ENCODE results near the gene WDR1. TPM values are rescaled to one million over a fixed set of nuclear protein-coding genes. Genes with fewer than 3 reads are reported as not detected.

Gene WDR1
- polyA plus RNA-seq, 1 of the 3 experiments (the other 2 are of a cell fraction): 310 TPM

DNA sequence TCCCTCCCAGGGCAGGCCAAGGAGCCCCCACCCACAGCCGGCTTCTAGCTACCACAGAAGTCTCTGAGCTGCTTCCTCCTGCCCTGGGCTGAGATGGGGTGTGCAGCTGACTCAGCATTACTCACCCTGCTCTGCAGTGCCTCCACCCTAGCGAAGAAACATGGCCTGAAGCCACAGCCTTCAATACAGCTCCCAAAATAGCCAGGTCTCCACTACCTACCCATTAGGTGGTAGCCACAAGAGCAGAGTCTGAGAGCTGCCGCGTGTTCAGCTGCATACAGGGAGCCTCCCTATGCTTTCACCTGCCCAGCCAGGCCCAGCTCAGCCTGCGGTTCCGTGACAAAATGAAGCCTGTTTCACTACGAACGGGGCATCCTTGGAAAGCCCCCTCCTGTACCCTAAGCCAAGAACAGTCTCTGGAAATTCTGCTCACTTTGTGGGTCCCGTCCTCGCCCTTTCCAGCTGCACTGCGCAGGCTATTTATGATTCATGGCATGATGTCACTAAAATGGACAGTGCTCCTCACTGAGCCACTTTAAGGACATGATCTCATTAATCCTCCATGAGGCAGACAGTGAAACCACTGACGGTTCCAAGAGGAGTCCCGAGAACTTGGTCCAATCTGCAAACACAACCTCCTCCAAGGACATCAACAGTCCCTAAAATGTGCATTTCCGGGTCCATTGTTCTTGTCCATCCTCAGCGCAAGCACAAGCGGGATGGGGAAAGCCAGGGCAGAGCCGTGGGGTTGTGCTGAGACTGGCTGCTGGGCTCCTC, 20.2 kb downstream of the WDR1 start (continued):
- TF ChIP-seq, protein P1, sequence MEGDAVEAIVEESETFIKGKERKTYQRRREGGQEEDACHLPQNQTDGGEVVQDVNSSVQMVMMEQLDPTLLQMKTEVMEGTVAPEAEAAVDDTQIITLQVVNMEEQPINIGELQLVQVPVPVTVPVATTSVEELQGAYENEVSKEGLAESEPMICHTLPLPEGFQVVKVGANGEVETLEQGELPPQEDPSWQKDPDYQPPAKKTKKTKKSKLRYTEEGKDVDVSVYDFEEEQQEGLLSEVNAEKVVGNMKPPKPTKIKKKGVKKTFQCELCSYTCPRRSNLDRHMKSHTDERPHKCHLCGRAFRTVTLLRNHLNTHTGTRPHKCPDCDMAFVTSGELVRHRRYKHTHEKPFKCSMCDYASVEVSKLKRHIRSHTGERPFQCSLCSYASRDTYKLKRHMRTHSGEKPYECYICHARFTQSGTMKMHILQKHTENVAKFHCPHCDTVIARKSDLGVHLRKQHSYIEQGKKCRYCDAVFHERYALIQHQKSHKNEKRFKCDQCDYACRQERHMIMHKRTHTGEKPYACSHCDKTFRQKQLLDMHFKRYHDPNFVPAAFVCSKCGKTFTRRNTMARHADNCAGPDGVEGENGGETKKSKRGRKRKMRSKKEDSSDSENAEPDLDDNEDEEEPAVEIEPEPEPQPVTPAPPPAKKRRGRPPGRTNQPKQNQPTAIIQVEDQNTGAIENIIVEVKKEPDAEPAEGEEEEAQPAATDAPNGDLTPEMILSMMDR (IDR thresholded peaks at IDR 0.05): no peak
- TF ChIP-seq RCOR1 (IDR thresholded peaks at IDR 0.05; ENCODE audit: low read length) (no peak), GABPA (IDR thresholded peaks at IDR 0.05; ENCODE audit: low read depth) (no peak), RAD21 (IDR thresholded peaks at IDR 0.05; ENCODE audit: low read length) (no peak), SIN3A (IDR thresholded peaks at IDR 0.05; ENCODE audit: borderline replicate concordance, low read depth, low read length) (no peak), MEF2A (IDR thresholded peaks at IDR 0.05; ENCODE audit: borderline replicate concordance, low read depth) (peak; percentile 84), FOXJ3 (CRISPR knock-in tag; IDR thresholded peaks at IDR 0.05) (no peak), ELF1 (IDR thresholded peaks at IDR 0.05) (no peak), YY1 (IDR thresholded peaks at IDR 0.05; ENCODE audit: low read depth) (peak; percentile 42; the same call in 1 of the 2 replicates), MXI1 (IDR thresholded peaks at IDR 0.05; ENCODE audit: low read depth, low read length) (no peak), RXRA (IDR thresholded peaks at IDR 0.05; ENCODE audit: borderline replicate concordance, low read depth) (0 out of 2 replicates have a peak, but pooled peaks have one; percentile 19), CHD2 (IDR thresholded peaks at IDR 0.05; ENCODE audit: low read length, partially characterized antibody) (no peak), NRF1 (IDR thresholded peaks at IDR 0.05; ENCODE audit: low read depth, low read length) (no peak), EP300 (IDR thresholded peaks at IDR 0.05; ENCODE audit: borderline replicate concordance in 1 of 2, low read depth in 1 of 2, low read length in 1 of 2) (peak in 1 of 2 experiments; percentile 41; a peak in 1 of 4 replicates)
- TF ChIP-seq, protein P2, sequence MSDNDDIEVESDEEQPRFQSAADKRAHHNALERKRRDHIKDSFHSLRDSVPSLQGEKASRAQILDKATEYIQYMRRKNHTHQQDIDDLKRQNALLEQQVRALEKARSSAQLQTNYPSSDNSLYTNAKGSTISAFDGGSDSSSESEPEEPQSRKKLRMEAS (IDR thresholded peaks at IDR 0.05; ENCODE audit: low read depth): no peak
- TF ChIP-seq, protein P3, sequence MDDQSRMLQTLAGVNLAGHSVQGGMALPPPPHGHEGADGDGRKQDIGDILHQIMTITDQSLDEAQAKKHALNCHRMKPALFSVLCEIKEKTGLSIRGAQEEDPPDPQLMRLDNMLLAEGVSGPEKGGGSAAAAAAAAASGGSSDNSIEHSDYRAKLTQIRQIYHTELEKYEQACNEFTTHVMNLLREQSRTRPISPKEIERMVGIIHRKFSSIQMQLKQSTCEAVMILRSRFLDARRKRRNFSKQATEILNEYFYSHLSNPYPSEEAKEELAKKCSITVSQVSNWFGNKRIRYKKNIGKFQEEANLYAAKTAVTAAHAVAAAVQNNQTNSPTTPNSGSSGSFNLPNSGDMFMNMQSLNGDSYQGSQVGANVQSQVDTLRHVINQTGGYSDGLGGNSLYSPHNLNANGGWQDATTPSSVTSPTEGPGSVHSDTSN (IDR thresholded peaks at IDR 0.05): peak; percentile 70
- TF ChIP-seq, protein P4, sequence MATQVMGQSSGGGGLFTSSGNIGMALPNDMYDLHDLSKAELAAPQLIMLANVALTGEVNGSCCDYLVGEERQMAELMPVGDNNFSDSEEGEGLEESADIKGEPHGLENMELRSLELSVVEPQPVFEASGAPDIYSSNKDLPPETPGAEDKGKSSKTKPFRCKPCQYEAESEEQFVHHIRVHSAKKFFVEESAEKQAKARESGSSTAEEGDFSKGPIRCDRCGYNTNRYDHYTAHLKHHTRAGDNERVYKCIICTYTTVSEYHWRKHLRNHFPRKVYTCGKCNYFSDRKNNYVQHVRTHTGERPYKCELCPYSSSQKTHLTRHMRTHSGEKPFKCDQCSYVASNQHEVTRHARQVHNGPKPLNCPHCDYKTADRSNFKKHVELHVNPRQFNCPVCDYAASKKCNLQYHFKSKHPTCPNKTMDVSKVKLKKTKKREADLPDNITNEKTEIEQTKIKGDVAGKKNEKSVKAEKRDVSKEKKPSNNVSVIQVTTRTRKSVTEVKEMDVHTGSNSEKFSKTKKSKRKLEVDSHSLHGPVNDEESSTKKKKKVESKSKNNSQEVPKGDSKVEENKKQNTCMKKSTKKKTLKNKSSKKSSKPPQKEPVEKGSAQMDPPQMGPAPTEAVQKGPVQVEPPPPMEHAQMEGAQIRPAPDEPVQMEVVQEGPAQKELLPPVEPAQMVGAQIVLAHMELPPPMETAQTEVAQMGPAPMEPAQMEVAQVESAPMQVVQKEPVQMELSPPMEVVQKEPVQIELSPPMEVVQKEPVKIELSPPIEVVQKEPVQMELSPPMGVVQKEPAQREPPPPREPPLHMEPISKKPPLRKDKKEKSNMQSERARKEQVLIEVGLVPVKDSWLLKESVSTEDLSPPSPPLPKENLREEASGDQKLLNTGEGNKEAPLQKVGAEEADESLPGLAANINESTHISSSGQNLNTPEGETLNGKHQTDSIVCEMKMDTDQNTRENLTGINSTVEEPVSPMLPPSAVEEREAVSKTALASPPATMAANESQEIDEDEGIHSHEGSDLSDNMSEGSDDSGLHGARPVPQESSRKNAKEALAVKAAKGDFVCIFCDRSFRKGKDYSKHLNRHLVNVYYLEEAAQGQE (IDR thresholded peaks at IDR 0.05; ENCODE audit: low read depth, low read length): no peak
- TF ChIP-seq, protein P5, sequence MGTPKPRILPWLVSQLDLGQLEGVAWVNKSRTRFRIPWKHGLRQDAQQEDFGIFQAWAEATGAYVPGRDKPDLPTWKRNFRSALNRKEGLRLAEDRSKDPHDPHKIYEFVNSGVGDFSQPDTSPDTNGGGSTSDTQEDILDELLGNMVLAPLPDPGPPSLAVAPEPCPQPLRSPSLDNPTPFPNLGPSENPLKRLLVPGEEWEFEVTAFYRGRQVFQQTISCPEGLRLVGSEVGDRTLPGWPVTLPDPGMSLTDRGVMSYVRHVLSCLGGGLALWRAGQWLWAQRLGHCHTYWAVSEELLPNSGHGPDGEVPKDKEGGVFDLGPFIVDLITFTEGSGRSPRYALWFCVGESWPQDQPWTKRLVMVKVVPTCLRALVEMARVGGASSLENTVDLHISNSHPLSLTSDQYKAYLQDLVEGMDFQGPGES (IDR thresholded peaks at IDR 0.05; ENCODE audit: low read depth, low read length): no peak

All from SK-N-SH (cell line).